Sigmoid colon (tissue), 7 donors: ENCODE results near the gene CPXM2. TPM values are rescaled to one million over a fixed set of nuclear protein-coding genes. Genes with fewer than 3 reads are reported as not detected.

ENCODE experiments used
- DNase-seq: peaks from one replicate; pipeline ENCODE4 v3.0.0-alpha.2; 2019
- H3K27ac ChIP-seq, 4 donors: fragments of 200-600 bp; sonication (generic); one replicate each; pipeline ENCODE4 v1.5.1; 2016 to 2019; ENCODE audit warnings: mild to moderate bottlenecking in 1 of 4
- H3K27me3 ChIP-seq, 3 donors: fragments of 200-600 bp; sonication (generic); one replicate each; pipeline ENCODE4 v1.5.1; 2019; ENCODE audit warnings: mild to moderate bottlenecking in 1 of 3
- H3K36me3 ChIP-seq, 4 donors: fragments of 200-600 bp; sonication (generic); one replicate each; pipeline ENCODE4 v1.5.1; 2016 to 2019
- H3K4me1 ChIP-seq, 4 donors: fragments of 200-600 bp; sonication (generic); one replicate each; pipeline ENCODE4 v1.5.1; 2017 to 2019
- H3K4me3 ChIP-seq, 4 donors: fragments of 200-600 bp; sonication (generic); one replicate each; pipeline ENCODE4 v1.5.1; 2017 to 2019; ENCODE audit warnings: mild to moderate bottlenecking in 2 of 4, moderate library complexity in 1 of 4
- H3K9me3 ChIP-seq, 4 donors: fragments of 200-600 bp in 3 of 4; sonication (generic) in 3 of 4; one replicate each; pipeline versions ENCODE4 v1.5.1 to v1.6.1; 2013 to 2019
- EP300 ChIP-seq, 4 donors: sonication (generic); formaldehyde crosslinking; IDR thresholded peaks; one replicate each; pipeline ENCODE4 v1.6.1; 2017; ENCODE audit warnings: antibody characterized with exemption in 4 of 4
- POLR2A ChIP-seq, 2 donors: fragments of 450-650 bp; IDR thresholded peaks; one replicate each; pipeline ENCODE4 v1.6.1; 2016; ENCODE audit warnings: antibody characterized with exemption in 2 of 2, mild to moderate bottlenecking in 2 of 2, moderate library complexity in 2 of 2
- POLR2AphosphoS5 ChIP-seq, 4 donors: sonication (generic); formaldehyde crosslinking; IDR thresholded peaks; one replicate each; pipeline ENCODE4 v1.6.1; 2017; ENCODE audit warnings: antibody characterized with exemption in 4 of 4
- WGBS, 2 donors: extraction: QIAGEN DNeasy Blood & Tissue Kit; methylation state at CpG; one replicate each; pipeline ENCODE4 v1.1.7; 2013; 5-methylcytosine and 5-hydroxymethylcytosine counted together
- intact Hi-C: fragments of 100-400 bp; cut with DNase I; formaldehyde crosslinking; loops from one replicate; pipeline ENCODE4 v1.15.1; 2023
- polyA plus RNA-seq, 3 donors: library from polyadenylated mRNA; stranded (reverse); fragments of 200-250 nt; gene quantifications; one replicate each; pipeline ENCODE4 v1.2.3, GENCODE V29; 2013
- total RNA-seq, 4 donors: library from RNA; depleted of rRNA; stranded (reverse); fragments of >200 nt; gene quantifications; one replicate each; pipeline ENCODE4 v1.1.0, GENCODE V29; 2016
- TF ChIP-seq, protein P1 (sequence below), 4 experiments: fragments of 450-650 bp in 3 of 4; fragments of 200-600 bp in 1 of 4; IDR thresholded peaks; one replicate each; pipeline ENCODE4 v1.5.1; 2016 to 2019; ENCODE audit warnings: antibody characterized with exemption in 4 of 4, mild to moderate bottlenecking in 3 of 4, moderate library complexity in 2 of 4
- donor health status: healthy with polysubstance abuse.
- donor health status: Bipolar disorder and iron deficiency.
- donor health status: healthy.

CPXM2 gene
- total and polyA plus RNA-seq, 7 donors, result 0.69 to 153 (median 48.5) TPM

- intact Hi-C loops, result no loop called here
- no peak for DNase-seq
- no peaks in the 10 kb centered on the region for H3K4me1 ChIP-seq
- H3K9me3 ChIP-seq, result no peaks in the 10 kb centered on the region
- H3K27me3 ChIP-seq, result no peaks in the 10 kb centered on the region
- TF ChIP-seq POLR2AphosphoS5 (IDR thresholded peaks at IDR 0.05), result no peak
- TF ChIP-seq EP300 (IDR thresholded peaks at IDR 0.05), result no peak
- TF ChIP-seq POLR2A (IDR thresholded peaks at IDR 0.05), result no peak
- TF ChIP-seq, protein P1, sequence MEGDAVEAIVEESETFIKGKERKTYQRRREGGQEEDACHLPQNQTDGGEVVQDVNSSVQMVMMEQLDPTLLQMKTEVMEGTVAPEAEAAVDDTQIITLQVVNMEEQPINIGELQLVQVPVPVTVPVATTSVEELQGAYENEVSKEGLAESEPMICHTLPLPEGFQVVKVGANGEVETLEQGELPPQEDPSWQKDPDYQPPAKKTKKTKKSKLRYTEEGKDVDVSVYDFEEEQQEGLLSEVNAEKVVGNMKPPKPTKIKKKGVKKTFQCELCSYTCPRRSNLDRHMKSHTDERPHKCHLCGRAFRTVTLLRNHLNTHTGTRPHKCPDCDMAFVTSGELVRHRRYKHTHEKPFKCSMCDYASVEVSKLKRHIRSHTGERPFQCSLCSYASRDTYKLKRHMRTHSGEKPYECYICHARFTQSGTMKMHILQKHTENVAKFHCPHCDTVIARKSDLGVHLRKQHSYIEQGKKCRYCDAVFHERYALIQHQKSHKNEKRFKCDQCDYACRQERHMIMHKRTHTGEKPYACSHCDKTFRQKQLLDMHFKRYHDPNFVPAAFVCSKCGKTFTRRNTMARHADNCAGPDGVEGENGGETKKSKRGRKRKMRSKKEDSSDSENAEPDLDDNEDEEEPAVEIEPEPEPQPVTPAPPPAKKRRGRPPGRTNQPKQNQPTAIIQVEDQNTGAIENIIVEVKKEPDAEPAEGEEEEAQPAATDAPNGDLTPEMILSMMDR (IDR thresholded peaks at IDR 0.05), result no peak
- WGBS, 2 donors, result 22 to 46% methylated on average over 8 of the region's 8 CpGs
- peaks cover 4 to 83% (median 17%) of the 10 kb centered on the region in 4 donors for H3K36me3 ChIP-seq
- peak overlapping the region in 1 of 4 donors; percentile 9 for H3K27ac ChIP-seq
- H3K4me3 ChIP-seq, result no peak overlapping the region
These were observed 132.0 kb downstream of the CPXM2 start for GRCh38 chr10:123759501-123760031.

GRCh38 chr10:123759041-123759440 lies 132.6 kb downstream of the CPXM2 start:
- H3K4me1 ChIP-seq, result no peaks in the 10 kb centered on the region
- H3K4me3 ChIP-seq, result no peak overlapping the region
- no peaks in the 10 kb centered on the region for H3K9me3 ChIP-seq
- no peaks in the 10 kb centered on the region for H3K27me3 ChIP-seq
- peaks cover 8 to 83% (median 19%) of the 10 kb centered on the region in 4 donors for H3K36me3 ChIP-seq
- TF ChIP-seq, protein P1 (IDR thresholded peaks at IDR 0.05), result no peak
- TF ChIP-seq EP300 (IDR thresholded peaks at IDR 0.05), result no peak
- TF ChIP-seq POLR2A (IDR thresholded peaks at IDR 0.05), result no peak
- TF ChIP-seq POLR2AphosphoS5 (IDR thresholded peaks at IDR 0.05), result no peak
- peak overlapping the region in 1 of 4 donors; percentile 9 for H3K27ac ChIP-seq
- DNase-seq, result no peak
- intact Hi-C loops, result no loop called here
- WGBS, 2 donors, result 86 to 91% methylated on average over 7 of the region's 7 CpGs

- Histone ChIP-seq H3K4me3 (no peak overlapping the region), H3K27me3 (no peaks in the 10 kb centered on the region), H3K36me3 (peaks cover 8 to 83% (median 22%) of the 10 kb centered on the region in 4 donors), H3K9me3 (no peaks in the 10 kb centered on the region), H3K27ac (no peak overlapping the region), H3K4me1 (no peaks in the 10 kb centered on the region)
- intact Hi-C loops, result no loop called here
- DNase-seq, result no peak
- no peak for TF ChIP-seq EP300 (IDR thresholded peaks at IDR 0.05)
- TF ChIP-seq POLR2A (IDR thresholded peaks at IDR 0.05), result no peak
- no peak for TF ChIP-seq POLR2AphosphoS5 (IDR thresholded peaks at IDR 0.05)
- TF ChIP-seq, protein P1 (IDR thresholded peaks at IDR 0.05), result no peak
- WGBS, 2 donors, result 75 to 87% methylated on average over 6 of the region's 6 CpGs
These were observed 133.8 kb downstream of the CPXM2 start for GRCh38 chr10:123757853-123758252.

DNA sequence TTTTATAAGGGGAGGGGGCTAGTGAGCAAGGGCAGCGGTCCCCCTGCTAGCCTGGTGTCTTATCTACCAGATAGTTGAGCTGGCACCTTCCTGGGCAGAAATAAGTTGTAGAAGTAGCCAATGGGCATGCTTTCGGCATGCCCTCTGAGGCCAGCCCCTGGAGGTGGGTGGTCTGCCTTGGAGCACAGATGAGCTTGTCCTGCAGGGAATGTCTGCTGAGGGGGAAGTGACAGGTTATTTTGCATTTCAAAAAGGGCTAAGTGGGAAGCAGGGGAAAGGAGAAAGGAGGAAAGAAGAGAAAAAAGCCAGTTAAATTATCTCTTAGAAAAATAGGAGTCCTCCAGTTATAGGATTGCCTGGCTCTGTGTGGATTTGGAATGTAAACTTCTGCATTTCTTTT lies 136.5 kb downstream of the CPXM2 start:
- peaks cover 4 to 84% (median 21%) of the 10 kb centered on the region in 4 donors for H3K36me3 ChIP-seq
- DNase-seq, result no peak
- H3K27me3 ChIP-seq, result no peaks in the 10 kb centered on the region
- no peak overlapping the region for H3K27ac ChIP-seq
- no peak for TF ChIP-seq EP300 (IDR thresholded peaks at IDR 0.05)
- TF ChIP-seq, protein P1 (IDR thresholded peaks at IDR 0.05), result no peak
- TF ChIP-seq POLR2AphosphoS5 (IDR thresholded peaks at IDR 0.05), result no peak
- TF ChIP-seq POLR2A (IDR thresholded peaks at IDR 0.05), result no peak
- H3K4me3 ChIP-seq, result no peak overlapping the region
- intact Hi-C loops, result no loop called here
- no peaks in the 10 kb centered on the region for H3K4me1 ChIP-seq
- 73 to 90% methylated on average over 2 of the region's 2 CpGs for WGBS, 2 donors
- no peaks in the 10 kb centered on the region for H3K9me3 ChIP-seq

DNA sequence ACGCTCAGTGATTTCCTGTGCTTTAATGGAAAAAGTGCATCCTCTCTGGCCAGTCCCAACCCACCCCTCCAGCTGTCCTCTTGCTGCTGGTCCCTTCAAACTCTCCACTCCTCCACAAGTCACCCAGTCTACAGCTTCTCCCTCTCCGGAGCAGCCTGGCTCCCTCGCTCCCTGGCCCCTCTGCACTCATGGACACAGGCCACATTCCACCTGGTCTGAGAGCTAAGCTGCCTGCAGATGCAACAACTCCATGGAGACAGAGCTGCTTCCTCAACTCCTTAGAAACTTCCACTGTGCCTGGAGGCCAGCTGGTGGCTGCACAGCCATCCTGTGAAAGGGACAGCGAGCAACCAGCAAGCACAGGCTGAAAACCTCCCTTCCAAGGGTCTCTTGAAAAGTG lies 137.5 kb downstream of the CPXM2 start:
- Histone ChIP-seq H3K4me3 (no peak overlapping the region), H3K4me1 (no peaks in the 10 kb centered on the region), H3K9me3 (no peaks in the 10 kb centered on the region), H3K27ac (no peak overlapping the region), H3K27me3 (no peaks in the 10 kb centered on the region), H3K36me3 (peaks cover 4 to 85% (median 22%) of the 10 kb centered on the region in 4 donors)
- no peak for DNase-seq
- 83 to 88% methylated on average over 4 of the region's 4 CpGs for WGBS, 2 donors
- intact Hi-C loops, result no loop called here
- TF ChIP-seq, protein P1 (IDR thresholded peaks at IDR 0.05), result no peak
- TF ChIP-seq POLR2A (IDR thresholded peaks at IDR 0.05) (no peak), POLR2AphosphoS5 (IDR thresholded peaks at IDR 0.05) (no peak), EP300 (IDR thresholded peaks at IDR 0.05) (no peak)
